ENCODE results near the gene WDR37. TPM values are rescaled to one million over a fixed set of nuclear protein-coding genes. Genes with fewer than 3 reads are reported as not detected.

The WDR37 gene
- total RNA-seq, 1 experiment from 2014 or later: 14.2 TPM

DNA sequence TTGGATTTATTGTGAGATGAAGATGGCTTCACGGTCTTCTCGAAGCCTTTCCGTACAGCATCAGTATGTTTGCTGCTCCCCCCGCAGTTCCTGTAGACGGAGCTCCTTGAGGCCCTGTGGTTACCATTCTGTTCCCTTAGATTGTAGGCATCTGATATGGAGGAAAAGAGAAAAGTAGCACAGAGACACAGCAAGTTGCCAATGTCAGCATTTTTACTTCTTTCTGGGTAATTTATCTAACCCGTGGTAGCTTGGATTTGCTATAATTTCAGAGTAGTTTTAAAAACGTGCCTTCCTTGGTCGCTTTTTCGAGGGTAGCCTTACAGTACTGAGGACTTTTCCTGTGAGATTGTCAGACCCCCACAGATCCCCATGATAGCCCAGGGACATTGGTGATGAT lies 37.5 kb downstream of the WDR37 start:
- DNase-seq (ENCODE audit: unreplicated experiment): no peak
- BruUV-seq (replicated peaks): no TSS peak
- POLR2A ChIA-PET: interaction anchor here (0.6 kb wide), 1 partner anchor 20 kb away, joined by 3 read pairs; no protein-coding TSS in a partner anchor
- Mint-ChIP-seq H3K4me1 (ENCODE audit: insufficient read depth, unreplicated experiment) (no peaks in the 10 kb centered on the region), H3K27me3 (ENCODE audit: insufficient read depth, unreplicated experiment) (no peaks in the 10 kb centered on the region), H3K36me3 (ENCODE audit: insufficient read depth, unreplicated experiment) (peaks cover 16% of the 10 kb centered on the region), H3K27ac (ENCODE audit: low read depth, unreplicated experiment) (no peak overlapping the region), H3K9me3 (ENCODE audit: unreplicated experiment) (no peaks in the 10 kb centered on the region), H3K4me3 (ENCODE audit: unreplicated experiment) (no peak overlapping the region)
- TF ChIP-seq, protein P1, sequence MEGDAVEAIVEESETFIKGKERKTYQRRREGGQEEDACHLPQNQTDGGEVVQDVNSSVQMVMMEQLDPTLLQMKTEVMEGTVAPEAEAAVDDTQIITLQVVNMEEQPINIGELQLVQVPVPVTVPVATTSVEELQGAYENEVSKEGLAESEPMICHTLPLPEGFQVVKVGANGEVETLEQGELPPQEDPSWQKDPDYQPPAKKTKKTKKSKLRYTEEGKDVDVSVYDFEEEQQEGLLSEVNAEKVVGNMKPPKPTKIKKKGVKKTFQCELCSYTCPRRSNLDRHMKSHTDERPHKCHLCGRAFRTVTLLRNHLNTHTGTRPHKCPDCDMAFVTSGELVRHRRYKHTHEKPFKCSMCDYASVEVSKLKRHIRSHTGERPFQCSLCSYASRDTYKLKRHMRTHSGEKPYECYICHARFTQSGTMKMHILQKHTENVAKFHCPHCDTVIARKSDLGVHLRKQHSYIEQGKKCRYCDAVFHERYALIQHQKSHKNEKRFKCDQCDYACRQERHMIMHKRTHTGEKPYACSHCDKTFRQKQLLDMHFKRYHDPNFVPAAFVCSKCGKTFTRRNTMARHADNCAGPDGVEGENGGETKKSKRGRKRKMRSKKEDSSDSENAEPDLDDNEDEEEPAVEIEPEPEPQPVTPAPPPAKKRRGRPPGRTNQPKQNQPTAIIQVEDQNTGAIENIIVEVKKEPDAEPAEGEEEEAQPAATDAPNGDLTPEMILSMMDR (IDR thresholded peaks at IDR 0.05; ENCODE audit: unreplicated experiment): no peak
- CTCF ChIA-PET: no interaction called here
- intact Hi-C loops (cut with micrococcal nuclease): no loop called here

DNA sequence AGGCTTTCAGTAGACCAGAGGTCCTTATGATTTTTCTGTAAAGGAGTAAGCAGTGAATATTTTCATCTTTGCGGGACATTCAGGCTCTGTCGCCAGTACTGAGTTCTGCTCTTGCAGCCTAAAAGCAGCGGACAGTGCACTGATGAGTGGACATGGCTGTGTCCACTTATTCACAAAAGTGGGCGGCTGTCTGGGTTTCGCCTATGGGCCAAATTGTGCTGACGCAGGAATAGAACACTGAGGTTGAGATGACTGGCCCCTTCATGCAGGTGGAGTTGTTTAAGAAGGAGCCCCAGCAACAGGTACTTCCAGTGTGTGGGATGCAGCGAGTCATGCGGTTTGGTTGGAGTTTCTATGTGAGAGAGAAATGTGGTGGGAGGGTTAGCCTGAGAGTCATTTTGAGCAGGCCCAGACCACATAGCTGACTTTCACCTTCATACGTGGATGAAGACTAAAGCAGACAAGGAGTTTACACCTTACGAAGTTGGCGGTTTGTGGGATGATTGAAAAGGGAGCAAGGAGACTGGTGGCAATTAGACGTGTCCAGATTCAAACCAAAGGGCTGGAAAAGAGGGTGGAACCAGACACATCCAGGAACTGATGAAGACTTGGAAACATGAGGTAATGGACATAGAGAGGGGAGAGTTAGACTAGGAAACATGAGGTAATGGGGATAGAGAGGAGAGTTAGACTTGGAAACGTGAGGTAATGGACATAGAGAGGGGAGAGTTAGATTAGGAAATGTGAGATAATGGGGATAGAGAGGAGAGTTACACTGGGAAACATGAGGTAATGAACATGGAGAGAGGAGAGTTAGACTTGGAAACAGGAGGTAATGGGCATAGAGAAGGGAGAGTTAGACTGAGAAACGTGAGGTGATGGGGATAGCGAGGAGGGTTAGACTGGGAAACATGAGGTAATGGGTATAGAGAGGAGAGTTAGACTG lies 38.2 kb downstream of the WDR37 start:
- Mint-ChIP-seq H3K4me3 (ENCODE audit: unreplicated experiment) (no peak overlapping the region), H3K27me3 (ENCODE audit: insufficient read depth, unreplicated experiment) (no peaks in the 10 kb centered on the region), H3K36me3 (ENCODE audit: insufficient read depth, unreplicated experiment) (peaks cover 16% of the 10 kb centered on the region), H3K9me3 (ENCODE audit: unreplicated experiment) (no peaks in the 10 kb centered on the region), H3K27ac (ENCODE audit: low read depth, unreplicated experiment) (no peak overlapping the region), H3K4me1 (ENCODE audit: insufficient read depth, unreplicated experiment) (no peaks in the 10 kb centered on the region)
- DNase-seq (ENCODE audit: unreplicated experiment): no peak
- ChIA-PET CTCF (no interaction called here), POLR2A (interaction anchor here (0.6 kb wide), 1 partner anchor 21 kb away, joined by 3 read pairs; no protein-coding TSS in a partner anchor)
- no TSS peak for BruUV-seq (replicated peaks)
- intact Hi-C loops (cut with micrococcal nuclease): no loop called here
- TF ChIP-seq, protein P1 (IDR thresholded peaks at IDR 0.05; ENCODE audit: unreplicated experiment): no peak

DNA sequence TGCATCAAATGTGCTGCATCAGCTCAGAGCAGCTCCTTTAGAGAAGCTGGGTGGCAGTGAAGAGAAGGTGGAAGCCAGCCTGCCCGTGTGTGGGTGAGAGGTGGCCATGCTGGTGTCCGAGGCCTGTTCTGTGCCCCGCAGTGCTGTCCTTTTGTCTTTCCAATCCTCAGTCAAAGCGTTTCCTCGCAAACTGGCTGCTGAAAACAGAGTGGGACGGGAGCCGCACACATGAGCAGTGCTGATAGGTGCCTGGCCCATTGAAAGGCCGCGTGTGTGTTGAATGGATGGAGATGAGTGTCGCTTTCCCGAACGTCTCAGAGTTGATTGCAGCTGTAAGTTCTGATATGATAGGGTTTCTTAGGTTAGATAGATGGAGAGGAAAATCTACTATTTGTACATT lies 39.3 kb downstream of the WDR37 start:
- BruUV-seq (replicated peaks): no TSS peak
- ChIA-PET CTCF (no interaction called here), POLR2A (no interaction called here)
- no peak for DNase-seq (ENCODE audit: unreplicated experiment)
- no peaks in the 10 kb centered on the region for H3K9me3 Mint-ChIP-seq (ENCODE audit: unreplicated experiment)
- no peak overlapping the region for H3K27ac Mint-ChIP-seq (ENCODE audit: low read depth, unreplicated experiment)
- no peaks in the 10 kb centered on the region for H3K4me1 Mint-ChIP-seq (ENCODE audit: insufficient read depth, unreplicated experiment)
- TF ChIP-seq, protein P1 (IDR thresholded peaks at IDR 0.05; ENCODE audit: unreplicated experiment): no peak
- no peaks in the 10 kb centered on the region for H3K27me3 Mint-ChIP-seq (ENCODE audit: insufficient read depth, unreplicated experiment)
- H3K36me3 Mint-ChIP-seq (ENCODE audit: insufficient read depth, unreplicated experiment): peaks cover 21% of the 10 kb centered on the region
- H3K4me3 Mint-ChIP-seq (ENCODE audit: unreplicated experiment): no peak overlapping the region
- intact Hi-C loops (cut with micrococcal nuclease): no loop called here

DNA sequence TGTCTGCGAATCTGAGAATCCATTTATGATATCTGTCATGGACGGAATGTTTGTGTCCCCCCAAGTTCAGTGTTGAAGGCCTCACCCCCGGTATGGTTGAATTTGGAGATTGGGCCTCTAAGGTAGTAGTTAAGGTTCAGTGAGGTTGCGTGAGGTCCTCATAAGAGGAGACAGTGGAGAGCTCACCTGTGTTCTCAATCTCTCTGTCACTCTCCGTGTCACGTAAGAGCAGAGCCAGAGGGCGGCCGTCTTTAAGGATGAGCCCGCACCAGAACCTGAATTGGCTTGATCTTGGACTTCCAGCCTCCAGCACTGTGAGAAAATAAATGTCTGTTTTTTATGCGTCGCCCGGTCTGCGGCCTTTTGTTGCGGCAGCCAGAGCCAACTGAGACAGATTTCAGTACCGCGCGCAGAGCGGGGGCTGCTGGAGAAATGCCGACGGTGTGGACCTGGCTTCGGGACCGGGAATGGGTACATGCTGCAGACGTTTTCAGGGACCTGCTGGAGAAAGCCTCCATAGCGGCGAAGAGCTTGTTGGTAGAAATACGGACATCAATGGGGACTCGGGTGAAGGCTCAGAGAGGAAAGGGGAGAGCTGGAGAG lies 40.2 kb downstream of the WDR37 start:
- H3K9me3 Mint-ChIP-seq (ENCODE audit: unreplicated experiment): no peaks in the 10 kb centered on the region
- TF ChIP-seq, protein P1 (IDR thresholded peaks at IDR 0.05; ENCODE audit: unreplicated experiment): no peak
- no peak for DNase-seq (ENCODE audit: unreplicated experiment)
- POLR2A ChIA-PET: interaction anchor here (0.9 kb wide), 1 partner anchor 8 kb away, joined by 3 read pairs; no protein-coding TSS in a partner anchor
- BruUV-seq (replicated peaks): no TSS peak
- no peaks in the 10 kb centered on the region for H3K27me3 Mint-ChIP-seq (ENCODE audit: insufficient read depth, unreplicated experiment)
- intact Hi-C loops (cut with micrococcal nuclease): no loop called here
- H3K4me1 Mint-ChIP-seq (ENCODE audit: insufficient read depth, unreplicated experiment): no peaks in the 10 kb centered on the region
- CTCF ChIA-PET: no interaction called here
- H3K36me3 Mint-ChIP-seq (ENCODE audit: insufficient read depth, unreplicated experiment): peaks cover 28% of the 10 kb centered on the region
- no peak overlapping the region for H3K27ac Mint-ChIP-seq (ENCODE audit: low read depth, unreplicated experiment)
- H3K4me3 Mint-ChIP-seq (ENCODE audit: unreplicated experiment): no peak overlapping the region

Measured in MCF 10A (cell line).